Activated CD4-positive, alpha-beta T cell treated with anti-CD3 and anti-CD28 coated beads, Interleukin-2, amount 50 U/mL, for 16 hours (primary cell): ENCODE measurements around the gene RSRP1.
"Not testable (repeated sequence)": the region's sequence is repeated elsewhere in the genome, so short reads cannot be mapped to it uniquely, and the experiment has no call there.

Experiments
- DNase-seq: peaks from one replicate; pipeline ENCODE4 v3.0.0-alpha.2; 2020

The RSRP1 gene

GRCh38 chr1:25247024-25247828 lies at the start of gene RSRP1:
RSRP1 (minus strand) TSS chr1:25247454; CDS start chr1:25246963, 491 bp downstream.
- DNase-seq = peak; percentile 99

GRCh38 chr1:25296501-25296900 lies 49.2 kb upstream of the RSRP1 start:
- DNase-seq = not testable (repeated sequence)

- not testable (repeated sequence) for DNase-seq
Observed at GRCh38 chr1:25294889-25295826, 47.9 kb upstream of the RSRP1 start.

DNA sequence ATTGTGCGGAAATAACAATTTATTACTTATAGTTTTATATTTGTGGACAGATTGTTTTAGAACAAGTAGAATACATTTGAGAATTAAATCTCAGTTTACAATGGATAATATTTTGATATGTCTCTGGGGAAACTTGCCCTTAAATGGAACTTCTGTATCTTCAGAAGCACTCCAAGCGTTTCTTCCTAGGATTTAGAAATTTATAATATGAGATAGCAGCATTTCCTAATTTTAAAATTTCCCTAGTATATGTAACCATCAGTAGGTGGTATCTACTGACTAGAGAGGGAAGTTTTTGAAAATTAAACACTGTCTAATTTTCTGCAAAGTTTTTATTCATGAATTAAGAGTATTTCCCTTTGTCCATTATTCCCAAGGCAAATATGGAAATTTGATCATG lies 46.2 kb upstream of the RSRP1 start:
- not testable (repeated sequence) for DNase-seq

GRCh38 chr1:25290043-25290442 lies 42.8 kb upstream of the RSRP1 start:
- DNase-seq = not testable (repeated sequence)

DNA sequence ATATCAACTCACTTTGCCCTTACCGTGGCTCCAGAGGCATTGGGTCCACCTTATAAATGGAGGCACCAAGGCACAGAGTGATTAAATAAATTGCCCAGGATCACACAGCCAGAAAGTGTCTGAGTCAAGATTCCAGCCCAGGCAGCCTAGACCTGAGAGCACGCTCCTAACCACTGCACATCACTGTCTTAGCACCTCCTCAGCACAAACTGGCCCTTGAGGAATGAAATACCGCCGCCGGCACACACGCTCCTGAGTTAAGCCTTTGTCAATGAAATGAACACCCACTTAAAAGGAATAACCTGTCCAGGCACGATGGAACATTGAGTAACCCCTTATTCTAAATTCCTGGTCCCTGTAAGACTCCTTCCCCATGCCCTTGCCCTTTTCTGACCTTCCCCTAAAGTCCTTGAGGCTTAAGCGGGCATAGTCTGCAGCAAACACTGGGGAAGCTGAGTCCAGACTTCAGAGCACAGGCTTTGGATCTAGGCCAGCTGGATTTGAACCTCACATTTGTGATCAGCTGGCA lies 41.4 kb upstream of the RSRP1 start:
- not testable (repeated sequence) for DNase-seq

- not testable (repeated sequence) for DNase-seq
Observed at GRCh38 chr1:25287164-25287563, 39.9 kb upstream of the RSRP1 start.

DNA sequence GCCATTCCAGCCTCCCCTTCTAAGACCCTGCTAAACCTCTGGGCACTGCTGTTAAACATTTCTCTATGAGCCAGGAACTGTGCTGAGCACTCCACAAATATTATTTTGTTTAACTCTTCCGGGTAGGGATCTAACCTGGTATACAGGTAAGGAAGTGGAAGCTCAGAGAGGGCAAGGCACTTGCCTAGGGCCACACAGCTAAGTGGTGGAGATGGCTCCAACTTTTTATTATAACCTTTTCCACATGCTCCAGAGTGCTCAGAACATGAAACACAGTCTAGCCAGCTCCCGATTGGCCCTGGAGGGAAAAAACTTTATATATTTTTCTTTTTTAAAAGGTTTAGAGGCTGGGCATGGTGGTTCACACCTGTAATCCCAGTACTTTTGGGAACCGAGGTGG lies 38.6 kb upstream of the RSRP1 start:
- DNase-seq = not testable (repeated sequence)

- not testable (repeated sequence) for DNase-seq
Observed at GRCh38 chr1:25279693-25280111, 32.4 kb upstream of the RSRP1 start.

DNA sequence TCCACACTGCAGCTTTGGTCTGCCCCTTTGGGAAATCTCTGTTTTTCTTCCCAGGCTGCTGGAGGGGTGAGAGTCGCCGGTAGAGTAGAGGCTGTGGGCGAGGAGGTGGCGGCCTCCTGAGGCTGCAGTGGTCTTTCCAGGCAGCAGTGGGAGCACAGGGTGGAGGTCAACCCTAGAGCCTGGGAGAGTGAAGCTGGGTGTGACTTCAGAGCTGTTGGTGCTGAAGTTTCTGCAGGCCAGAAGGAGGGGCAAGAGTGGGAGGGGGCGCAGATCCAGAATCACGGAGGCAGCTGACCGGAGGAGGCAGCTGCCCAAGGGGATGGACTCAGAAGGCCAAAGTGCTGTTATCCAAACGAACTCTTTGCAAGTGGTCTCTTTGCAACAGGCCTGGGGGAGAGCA lies 31.5 kb upstream of the RSRP1 start:
- not testable (repeated sequence) for DNase-seq

DNA sequence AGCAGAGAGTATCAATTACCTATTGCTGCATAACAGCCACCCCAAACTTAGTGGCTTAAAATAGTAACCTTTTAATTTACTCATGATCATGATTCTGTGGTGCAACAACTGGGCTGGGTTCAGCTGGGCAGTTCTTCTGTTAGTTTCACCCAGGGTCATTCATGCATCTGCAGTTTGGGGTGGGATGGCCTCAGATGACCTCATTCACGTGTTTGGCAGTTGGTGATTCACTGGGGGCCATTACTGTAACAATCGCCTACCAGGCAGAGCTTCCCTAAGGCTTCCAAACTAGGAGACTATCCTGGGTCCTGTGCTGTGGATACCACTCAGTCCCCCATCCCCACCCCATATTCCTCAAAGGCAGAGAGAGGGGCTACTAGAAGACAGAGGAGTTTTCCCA lies 31.1 kb upstream of the RSRP1 start:
- not testable (repeated sequence) for DNase-seq

DNA sequence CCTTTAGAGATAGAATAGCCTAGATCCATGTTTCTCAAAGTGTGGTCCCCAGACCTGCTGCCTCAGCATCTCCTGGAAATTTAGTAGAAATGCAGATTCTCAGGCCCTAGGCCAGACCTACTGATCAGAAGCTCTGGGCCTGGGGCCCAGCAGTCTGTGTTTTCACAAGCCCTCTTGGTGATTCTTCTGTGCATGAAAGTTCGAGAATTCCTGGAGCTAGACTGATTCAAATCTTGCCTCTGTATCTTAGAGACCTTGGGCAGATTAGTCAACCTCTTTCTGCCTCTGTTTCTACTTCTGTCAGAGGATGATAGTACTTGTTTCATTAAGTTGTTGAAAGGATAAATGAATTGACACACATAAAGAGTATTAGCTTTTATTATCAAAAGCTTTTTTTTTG lies 30.0 kb upstream of the RSRP1 start:
- DNase-seq = not testable (repeated sequence)

- DNase-seq = not testable (repeated sequence)
Observed at GRCh38 chr1:25275648-25276047, 28.4 kb upstream of the RSRP1 start.

GRCh38 chr1:25272238-25272637 lies 25.0 kb upstream of the RSRP1 start, which contains the start of gene RHD:
RHD (plus strand) TSS chr1:25272509; CDS start chr1:25272548, 39 bp downstream.
- not testable (repeated sequence) for DNase-seq

DNA sequence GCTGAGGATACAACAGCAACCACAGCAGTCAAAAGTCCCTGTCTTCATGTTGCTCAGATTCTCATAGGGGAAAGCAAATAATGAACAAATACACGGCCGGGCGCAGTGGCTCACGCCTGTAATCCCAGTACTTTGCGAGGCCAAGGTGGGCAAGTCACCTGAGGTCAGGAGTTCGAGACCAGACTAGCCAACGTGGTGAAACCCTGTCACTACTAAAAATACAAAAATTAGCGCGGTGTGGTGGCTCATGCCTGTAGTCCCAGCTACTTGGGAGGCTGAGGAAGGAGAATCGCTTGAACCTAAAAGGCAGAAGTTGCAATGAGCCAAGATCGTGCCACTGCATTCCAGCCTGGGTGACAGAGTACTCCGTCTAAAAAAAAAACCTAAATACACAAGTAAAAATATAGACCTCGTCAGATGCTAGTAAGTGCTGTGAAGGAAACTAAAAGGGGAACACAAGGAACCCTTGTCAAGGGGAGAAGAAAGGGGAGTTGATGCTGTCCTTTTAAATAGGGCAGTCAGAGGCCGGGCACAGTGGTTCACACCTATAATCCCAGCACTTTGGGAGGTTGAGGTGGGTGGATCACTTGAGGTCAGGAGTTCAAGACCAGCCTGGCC lies 21.0 kb upstream of the RSRP1 start:
- DNase-seq = not testable (repeated sequence)

DNA sequence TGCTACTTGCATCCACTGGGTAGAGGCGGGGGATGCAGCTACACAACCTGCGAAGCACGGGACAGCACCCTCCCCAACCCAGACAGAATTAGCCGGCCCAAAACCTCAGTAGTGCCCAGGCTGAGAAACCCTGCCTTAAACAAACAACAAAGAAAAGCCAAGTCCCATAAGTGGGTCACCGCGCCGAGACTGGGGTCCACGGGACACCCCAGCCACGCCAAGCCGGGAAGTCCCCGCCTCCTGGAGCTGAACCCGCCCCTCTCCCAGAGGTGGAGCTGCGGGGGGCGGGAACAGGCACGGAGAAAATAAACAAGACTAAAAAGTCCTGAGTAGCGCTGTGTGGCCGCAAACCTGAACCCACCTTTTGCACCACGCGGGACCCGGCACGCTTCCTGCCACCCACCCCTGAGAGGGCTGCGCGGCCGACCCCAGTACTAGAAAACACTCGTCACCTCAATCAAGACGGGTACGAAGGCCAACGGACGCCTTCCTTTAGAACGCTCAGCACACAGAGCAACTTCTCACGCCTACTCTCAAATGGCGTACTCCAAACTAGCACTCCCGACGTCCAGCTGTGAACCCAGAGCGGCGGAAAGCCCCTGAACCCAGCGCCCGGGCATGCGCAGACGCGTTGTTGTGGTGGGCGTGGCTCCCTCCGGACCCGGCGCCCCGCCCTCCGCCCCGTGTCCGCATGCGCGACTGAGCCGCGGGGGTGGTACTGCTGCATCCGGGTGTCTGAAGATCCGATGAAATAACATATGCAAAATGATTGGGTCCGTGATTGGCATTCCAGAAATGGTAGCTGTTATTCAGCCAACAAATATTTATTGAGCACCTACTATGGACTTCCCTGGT lies 20.3 kb upstream of the RSRP1 start:
- DNase-seq = not testable (repeated sequence)

DNA sequence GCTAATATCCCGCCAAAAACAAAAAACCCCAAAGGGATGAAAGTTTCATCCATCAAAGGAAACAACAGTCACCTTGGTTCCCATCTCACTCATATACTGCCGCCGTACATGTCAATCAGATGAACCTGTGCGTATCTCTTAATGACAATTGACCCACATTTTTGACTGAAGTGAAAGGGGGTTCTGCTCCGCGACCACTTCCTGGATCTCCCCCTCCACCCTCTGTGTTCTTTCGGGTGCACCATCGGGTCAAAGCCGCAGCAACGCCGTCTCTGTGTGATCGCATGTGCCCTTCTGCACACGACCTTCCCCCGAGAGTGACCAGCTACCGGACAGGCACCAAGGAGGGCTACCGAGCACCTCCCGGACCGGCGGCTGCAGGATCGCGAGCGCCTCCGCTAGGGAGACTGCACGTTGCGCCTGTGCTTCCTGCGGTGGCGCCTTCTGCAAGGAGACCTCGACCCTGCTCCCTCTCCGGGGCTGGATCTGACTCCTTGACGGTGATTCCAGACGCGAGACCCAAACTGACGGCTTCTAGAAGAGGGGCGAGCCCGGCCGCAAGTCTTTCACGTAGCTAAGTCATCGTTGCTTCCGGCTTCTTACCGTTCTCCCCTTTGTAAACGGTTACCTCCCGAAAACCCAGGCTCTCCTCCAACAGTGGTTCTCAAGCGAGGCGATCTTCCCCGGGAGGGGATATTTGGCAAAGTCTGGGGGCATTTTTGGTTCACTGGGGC lies 19.5 kb upstream of the RSRP1 start:
- not testable (repeated sequence) for DNase-seq

GRCh38 chr1:25260336-25260735 lies 13.1 kb upstream of the RSRP1 start:
- DNase-seq = not testable (repeated sequence)

DNA sequence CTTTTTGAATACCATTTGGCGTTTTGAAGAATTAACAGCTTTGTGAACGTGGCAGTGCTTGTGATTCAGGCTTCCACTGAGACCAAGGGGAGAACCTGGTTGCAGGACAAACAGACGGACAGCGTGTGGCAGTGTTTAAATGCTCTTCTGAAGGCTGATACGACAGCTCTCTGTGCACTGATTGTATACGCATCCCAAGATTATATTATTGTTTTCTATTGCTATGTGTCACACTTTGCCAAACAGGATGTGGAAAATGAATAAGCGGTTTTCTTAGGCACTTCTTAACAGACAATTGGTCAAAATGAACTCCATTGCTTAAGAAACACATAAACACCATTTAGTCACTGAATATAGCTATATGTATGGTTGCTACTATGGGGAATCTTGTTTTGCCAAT lies 12.6 kb upstream of the RSRP1 start:
- DNase-seq = peak; percentile 42

DNA sequence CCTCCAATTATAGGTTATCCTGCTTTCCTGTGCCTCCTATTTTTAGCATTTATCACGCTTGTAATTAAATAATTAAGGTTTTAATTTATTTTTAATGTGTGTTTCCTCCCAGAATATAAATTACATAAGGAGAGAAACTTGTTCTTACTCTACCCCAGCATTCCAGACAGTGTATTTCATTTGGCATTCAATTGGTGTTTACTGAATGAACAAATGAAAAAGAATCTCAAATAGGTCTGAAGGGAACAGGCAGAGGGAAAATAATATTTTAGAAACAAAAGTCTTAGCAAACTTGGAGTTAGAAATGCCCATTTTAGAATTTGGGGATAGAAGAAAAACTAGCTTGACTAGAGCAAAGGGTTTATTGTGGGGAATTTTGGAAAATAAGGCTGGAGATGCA lies 9.9 kb upstream of the RSRP1 start:
- DNase-seq = no peak

- no peak for DNase-seq
Observed at GRCh38 chr1:25256578-25256965, 9.3 kb upstream of the RSRP1 start.
